ENCODE measurements around the gene HSPG2.

GRCh38 chr1:21893046-21893805 lies 43.9 kb downstream of the HSPG2 start:
- TF ChIP-seq POLR2A (IDR thresholded peaks at IDR 0.05; ENCODE audit: low read depth, low read length) (no peak), TAF1 (IDR thresholded peaks at IDR 0.05; ENCODE audit: low read depth, low read length) (no peak), POU2F2 (IDR thresholded peaks at IDR 0.05; ENCODE audit: low read depth, low read length) (no peak), POLR2AphosphoS5 (IDR thresholded peaks at IDR 0.05; ENCODE audit: low read depth, low read length) (no peak)

Measured in GM12891 (cell line).